Endothelial cell of umbilical vein (primary cell): ENCODE measurements around the gene CLCN5. TPM values are rescaled to one million over a fixed set of nuclear protein-coding genes. Genes with fewer than 3 reads are reported as not detected.

Source experiments
- BruUV-seq: library from RNA; stranded (reverse); fragments of 400-500 nt; replicated peaks from 2 replicates; lab custom pipeline; 2021; lab: Mats Ljungman, UMichigan
- CTCF ChIA-PET: fragments of 300-600, 350-600 bp; sonication (Branson Sonifier 250); formaldehyde crosslinking; loops from one replicate; lab custom pipeline; 2021; ENCODE audit warnings: antibody characterized with exemption, inconsistent platforms; lab: Charles Lee
- POLR2A ChIA-PET: fragments of 300-600, 350-600 bp; sonication (Branson Sonifier 250); formaldehyde crosslinking; loops from one replicate; lab custom pipeline; 2021; ENCODE audit warnings: antibody characterized with exemption, inconsistent platforms; lab: Charles Lee
- DNase-seq: peaks from one replicate; pipeline ENCODE4 v3.0.0-alpha.2; 2011; ENCODE audit warnings: low read depth, low spot score
- FAIRE-seq: peaks from 2 replicates; lab custom pipeline; 2011; peaks lifted over from hg19 to GRCh38; lab: Jason Lieb, UNC
- H2AFZ ChIP-seq: 2 replicates; pipeline ENCODE4 v1.6.0; 2012; ENCODE audit warnings: low read depth, low read length, control low read depth, inconsistent platforms
- H3K27ac ChIP-seq: 2 replicates; pipeline ENCODE4 v1.5.1; 2011; ENCODE audit warnings: low read depth, mild to moderate bottlenecking, control low read depth, low read length, moderate library complexity; ENCODE audit not compliant: insufficient read depth
- H3K27me3 ChIP-seq, 2 experiments: 2 replicates each; pipeline versions ENCODE4 v1.6.0 to v1.6.1; 2011; ENCODE audit warnings: low read length in 2 of 2, mixed read lengths in 1 of 2; ENCODE audit not compliant: control insufficient read depth in 2 of 2, insufficient read depth in 2 of 2
- H3K36me3 ChIP-seq, 2 experiments: 2 replicates in 1 of 2; 3 replicates in 1 of 2; pipeline ENCODE4 v1.5.1; 2011; ENCODE audit warnings: low read length in 2 of 2, mild to moderate bottlenecking in 1 of 2, moderate library complexity in 1 of 2; ENCODE audit not compliant: control insufficient read depth in 2 of 2, insufficient read depth in 2 of 2; ENCODE audit errors: extremely low read depth in 1 of 2
- H3K4me1 ChIP-seq: 3 replicates; pipeline ENCODE4 v1.5.1; 2011; ENCODE audit warnings: mild to moderate bottlenecking, low read length; ENCODE audit not compliant: control insufficient read depth, insufficient read depth; ENCODE audit errors: extremely low read depth
- H3K4me2 ChIP-seq: 2 replicates; pipeline ENCODE4 v1.6.1; 2011; ENCODE audit warnings: low read length, control low read depth, mixed read lengths; ENCODE audit not compliant: insufficient read depth
- H3K4me3 ChIP-seq, 3 experiments: fragments of 200-600 bp in 1 of 3; sonication (generic), shearing (Covaris generic) in 1 of 3; replicated peaks in 1 of 3; 2 replicates each; pipeline ENCODE4 v1.5.1; 2011 to 2016; ENCODE audit warnings: control low read depth in 3 of 3, low read length in 3 of 3, mild to moderate bottlenecking in 2 of 3, inconsistent platforms in 1 of 3, low read depth in 1 of 3, moderate library complexity in 1 of 3; ENCODE audit not compliant: insufficient read depth in 1 of 3
- H3K79me2 ChIP-seq: 2 replicates; pipeline ENCODE4 v1.6.0; 2012; ENCODE audit warnings: low read length, inconsistent platforms; ENCODE audit not compliant: control insufficient read depth, insufficient read depth
- H3K9ac ChIP-seq: replicated peaks from 2 replicates; pipeline ENCODE3; 2011; ENCODE audit warnings: low read length, control low read depth; ENCODE audit not compliant: insufficient read depth; ENCODE audit errors: extremely low read depth
- H3K9me1 ChIP-seq: replicated peaks from 3 replicates; pipeline ENCODE4 v1.6.0; 2011; ENCODE audit warnings: mild to moderate bottlenecking, low read length; ENCODE audit not compliant: control insufficient read depth, insufficient read depth; ENCODE audit errors: extremely low read depth
- H3K9me3 ChIP-seq: replicated peaks from 2 replicates; pipeline ENCODE4 v1.5.1; 2012; ENCODE audit warnings: low read length, inconsistent platforms; ENCODE audit not compliant: control insufficient read depth, insufficient read depth
- H4K20me1 ChIP-seq: replicated peaks from 2 replicates; pipeline ENCODE3; 2011; ENCODE audit warnings: mild to moderate bottlenecking, low read length; ENCODE audit not compliant: control insufficient read depth, insufficient read depth; ENCODE audit errors: extremely low read depth
- CTCF ChIP-seq, 2 donors: IDR thresholded peaks; 1 replicate in 1 of 2; 2 replicates in 1 of 2; pipeline ENCODE4 v1.5.1; 2011; ENCODE audit warnings: low read length in 2 of 2, mild to moderate bottlenecking in 2 of 2, moderate library complexity in 2 of 2, control low read depth in 1 of 2, inconsistent platforms in 1 of 2, low read depth in 1 of 2; ENCODE audit not compliant: insufficient read depth in 1 of 2; ENCODE audit errors: extremely low read depth in 1 of 2
- EZH2 ChIP-seq: IDR thresholded peaks from 2 replicates; pipeline ENCODE4 v1.6.1; 2012; ENCODE audit warnings: borderline replicate concordance, low read depth, mild to moderate bottlenecking, moderate library complexity, low read length, inconsistent platforms; ENCODE audit not compliant: severe bottlenecking
- FOS ChIP-seq: IDR thresholded peaks from 2 replicates; pipeline ENCODE4 v1.6.1; 2011; ENCODE audit warnings: mild to moderate bottlenecking, low read length, moderate library complexity, borderline replicate concordance; ENCODE audit not compliant: insufficient read depth
- GATA2 ChIP-seq: IDR thresholded peaks from 2 replicates; pipeline ENCODE4 v1.7.0; 2011; ENCODE audit warnings: low read depth, mild to moderate bottlenecking, moderate library complexity, mixed read lengths, low read length; ENCODE audit not compliant: insufficient read length, insufficient read depth
- JUN ChIP-seq: IDR thresholded peaks from 2 replicates; pipeline ENCODE4 v1.6.1; 2011; ENCODE audit warnings: borderline replicate concordance, low read depth; ENCODE audit not compliant: insufficient read length, insufficient read depth
- MYC ChIP-seq: IDR thresholded peaks from one replicate; pipeline ENCODE4 v1.6.1; 2011; ENCODE audit warnings: mild to moderate bottlenecking, low read depth, low read length
- POLR2A ChIP-seq: IDR thresholded peaks from 2 replicates; pipeline ENCODE4 v1.6.1; 2012; ENCODE audit warnings: low read depth, mild to moderate bottlenecking, control low read depth, low read length
- POLR2AphosphoS5 ChIP-seq: IDR thresholded peaks from 2 replicates; pipeline ENCODE4 v1.6.1; 2012; ENCODE audit warnings: low read depth, mild to moderate bottlenecking, control low read depth, low read length, moderate library complexity; ENCODE audit not compliant: insufficient read depth
- dilution Hi-C: fragments of 300-500 bp; cut with MboI; formaldehyde crosslinking; loops from one replicate; pipeline ENCODE4 v1.15.0; 2019; ENCODE audit warnings: low sequenced_read_pairs; ENCODE audit not compliant: extremely low pct_ligation_motif_present
- intact Hi-C: fragments of 100-400 bp; cut with micrococcal nuclease; formaldehyde crosslinking; loops from one replicate; pipeline ENCODE4 v1.10.0; 2022
- polyA plus RNA-seq, 4 experiments: library from polyadenylated mRNA; depleted of rRNA in 3 of 4; stranded (reverse) in 3 of 4; unstranded in 1 of 4; fragments of >200 nt; gene quantifications; 2 replicates each; pipeline versions ENCODE4 v1.2.1 to v1.2.3, GENCODE V29; 2011 to 2012; ENCODE audit warnings: missing spikeins in 1 of 4
- total RNA-seq: library from RNA; stranded (reverse); gene quantifications from 2 replicates; pipeline ENCODE4 v1.2.3, GENCODE V29; 2021
- TF ChIP-seq, protein P1 (sequence below): IDR thresholded peaks from 2 replicates; pipeline ENCODE4 v1.6.1; 2011; ENCODE audit not compliant: insufficient read depth, insufficient read length

The CLCN5 gene
- total and polyA plus RNA-seq, 2 donors (not counting 3 experiments of a cell fraction or from before 2014, with no cell fraction given) = 3.1 to 12.9 TPM

GRCh38 chrX:49892542-49892941 is 29.9 kb upstream of the CLCN5 start:
- CTCF ChIA-PET = interaction anchor here (1.0 to 1.2 kb wide), 2 partner anchors 9 to 16 kb away, joined by 3 to 5 read pairs; no protein-coding TSS in a partner anchor
- no peaks in the 10 kb centered on the region for H3K9me3 ChIP-seq
- H3K9me1 ChIP-seq = no peaks in the 10 kb centered on the region
- DNase-seq (no peak), FAIRE-seq (no peak)
- H3K36me3 ChIP-seq = no peaks in the 10 kb centered on the region
- no peak overlapping the region for H3K4me3 ChIP-seq
- H3K27ac ChIP-seq = no peak overlapping the region
- no peaks in the 10 kb centered on the region for H4K20me1 ChIP-seq
- H3K27me3 ChIP-seq = peaks cover 0 to 3% of the 10 kb centered on the region in 2 experiments
- BruUV-seq = no TSS peak
- H3K9ac ChIP-seq = no peak overlapping the region
- dilution Hi-C loops (no loop called here), intact Hi-C loops (no loop called here)
- H3K4me2 ChIP-seq = no peak overlapping the region
- no peaks in the 10 kb centered on the region for H3K4me1 ChIP-seq
- H2AFZ ChIP-seq = no peak overlapping the region
- TF ChIP-seq GATA2 (no peak), FOS (no peak), POLR2A (no peak), CTCF (IDR thresholded peaks at IDR 0.05; ENCODE audit: extremely low read depth in 1 of 2, insufficient read depth in 1 of 2, low read depth in 1 of 2, low read length in 2 of 2) (no peak), POLR2AphosphoS5 (no peak), MYC (no peak), EZH2 (no peak), JUN (no peak)
- TF ChIP-seq, protein P1, sequence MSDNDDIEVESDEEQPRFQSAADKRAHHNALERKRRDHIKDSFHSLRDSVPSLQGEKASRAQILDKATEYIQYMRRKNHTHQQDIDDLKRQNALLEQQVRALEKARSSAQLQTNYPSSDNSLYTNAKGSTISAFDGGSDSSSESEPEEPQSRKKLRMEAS = no peak
- POLR2A ChIA-PET = no interaction called here
- no peaks in the 10 kb centered on the region for H3K79me2 ChIP-seq
